ENCODE measurements around the gene RAET1L.
"Not testable (repeated sequence)": the region's sequence is repeated elsewhere in the genome, so short reads cannot be mapped to it uniquely, and the experiment has no call there.

DNA sequence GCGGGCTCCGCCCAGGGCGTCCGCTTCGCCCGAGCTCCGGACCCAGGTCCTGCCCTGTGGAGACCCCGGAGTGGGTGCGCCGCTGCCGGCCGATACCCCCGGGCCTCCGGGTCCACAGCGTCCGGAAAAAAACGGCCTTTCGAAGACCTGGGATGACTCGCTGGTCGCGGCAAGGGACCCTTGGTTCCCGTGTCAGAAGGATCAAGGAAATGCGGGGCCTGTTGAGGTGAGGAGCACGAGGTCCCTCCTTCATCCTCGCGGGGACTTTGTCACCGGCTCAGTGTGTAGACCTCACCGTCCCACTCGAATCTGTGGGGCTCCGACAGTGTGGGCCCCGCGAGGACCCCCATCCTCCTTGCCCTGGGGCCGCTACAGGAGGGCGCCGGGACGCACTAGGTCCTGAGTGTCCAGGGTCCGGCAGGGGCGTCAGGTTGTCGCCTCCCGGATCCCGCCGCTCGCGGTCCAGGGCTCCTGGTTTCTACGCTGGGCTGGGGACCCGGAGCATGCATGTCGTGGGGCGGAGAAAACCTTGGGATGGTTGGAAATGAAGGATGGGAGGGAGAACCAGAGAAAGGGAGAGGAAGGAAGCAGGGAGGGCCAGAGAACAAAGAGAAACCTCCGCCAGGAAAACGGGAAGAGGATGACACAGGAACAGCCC, 10.6 kb downstream of the RAET1L start:
- TF ChIP-seq, protein P1, sequence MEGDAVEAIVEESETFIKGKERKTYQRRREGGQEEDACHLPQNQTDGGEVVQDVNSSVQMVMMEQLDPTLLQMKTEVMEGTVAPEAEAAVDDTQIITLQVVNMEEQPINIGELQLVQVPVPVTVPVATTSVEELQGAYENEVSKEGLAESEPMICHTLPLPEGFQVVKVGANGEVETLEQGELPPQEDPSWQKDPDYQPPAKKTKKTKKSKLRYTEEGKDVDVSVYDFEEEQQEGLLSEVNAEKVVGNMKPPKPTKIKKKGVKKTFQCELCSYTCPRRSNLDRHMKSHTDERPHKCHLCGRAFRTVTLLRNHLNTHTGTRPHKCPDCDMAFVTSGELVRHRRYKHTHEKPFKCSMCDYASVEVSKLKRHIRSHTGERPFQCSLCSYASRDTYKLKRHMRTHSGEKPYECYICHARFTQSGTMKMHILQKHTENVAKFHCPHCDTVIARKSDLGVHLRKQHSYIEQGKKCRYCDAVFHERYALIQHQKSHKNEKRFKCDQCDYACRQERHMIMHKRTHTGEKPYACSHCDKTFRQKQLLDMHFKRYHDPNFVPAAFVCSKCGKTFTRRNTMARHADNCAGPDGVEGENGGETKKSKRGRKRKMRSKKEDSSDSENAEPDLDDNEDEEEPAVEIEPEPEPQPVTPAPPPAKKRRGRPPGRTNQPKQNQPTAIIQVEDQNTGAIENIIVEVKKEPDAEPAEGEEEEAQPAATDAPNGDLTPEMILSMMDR (conservative IDR thresholded peaks at IDR 0.05 in 1 of 2, IDR thresholded peaks at IDR 0.05 in 1 of 2; ENCODE audit: low read depth in 1 of 2, low read length in 2 of 2) = not testable (repeated sequence)
- TF ChIP-seq EZH2 (IDR thresholded peaks at IDR 0.05; ENCODE audit: low read length, missing control alignments) = not testable (repeated sequence)

All from fibroblast of lung (primary cell).